ENCODE measurements around the gene ONECUT1. TPM values are rescaled to one million over a fixed set of nuclear protein-coding genes. Genes with fewer than 3 reads are reported as not detected.

ONECUT1 gene
- total RNA-seq, 1 donor from 2014 or later, result 11.0 TPM

- Mint-ChIP-seq H3K27me3 (peaks cover 3% of the 10 kb centered on the region), H3K4me3 (no peak overlapping the region), H3K27ac (no peak overlapping the region), H3K9me3 (no peaks in the 10 kb centered on the region), H3K36me3 (no peaks in the 10 kb centered on the region), H3K4me1 (ENCODE audit: unreplicated experiment) (peaks cover 11% of the 10 kb centered on the region)
- DNase-seq (ENCODE audit: extremely low spot score, unreplicated experiment), result no peak
- TF ChIP-seq CTCF (conservative IDR thresholded peaks at IDR 0.05), result no peak
Observed at GRCh38 chr15:52734329-52734728, 55.8 kb downstream of the ONECUT1 start.

- no peak for TF ChIP-seq CTCF (conservative IDR thresholded peaks at IDR 0.05)
- Mint-ChIP-seq H3K27ac (no peak overlapping the region), H3K4me1 (ENCODE audit: unreplicated experiment) (peaks cover 11% of the 10 kb centered on the region), H3K9me3 (no peaks in the 10 kb centered on the region), H3K36me3 (no peaks in the 10 kb centered on the region), H3K27me3 (peaks cover 3% of the 10 kb centered on the region), H3K4me3 (no peak overlapping the region)
- no peak for DNase-seq (ENCODE audit: extremely low spot score, unreplicated experiment)
Observed at GRCh38 chr15:52733696-52734255, 56.4 kb downstream of the ONECUT1 start.

GRCh38 chr15:52733088-52733487 is 57.0 kb downstream of the ONECUT1 start:
- peaks cover 11% of the 10 kb centered on the region for H3K4me1 Mint-ChIP-seq (ENCODE audit: unreplicated experiment)
- H3K27ac Mint-ChIP-seq, result no peak overlapping the region
- H3K4me3 Mint-ChIP-seq, result no peak overlapping the region
- no peak for TF ChIP-seq CTCF (conservative IDR thresholded peaks at IDR 0.05)
- H3K36me3 Mint-ChIP-seq, result no peaks in the 10 kb centered on the region
- no peak for DNase-seq (ENCODE audit: extremely low spot score, unreplicated experiment)
- H3K27me3 Mint-ChIP-seq, result peaks cover 3% of the 10 kb centered on the region
- H3K9me3 Mint-ChIP-seq, result no peaks in the 10 kb centered on the region

GRCh38 chr15:52732551-52732950 is 57.6 kb downstream of the ONECUT1 start:
- Mint-ChIP-seq H3K36me3 (no peaks in the 10 kb centered on the region), H3K9me3 (no peaks in the 10 kb centered on the region), H3K27ac (no peak overlapping the region), H3K4me1 (ENCODE audit: unreplicated experiment) (peaks cover 11% of the 10 kb centered on the region), H3K4me3 (no peak overlapping the region), H3K27me3 (peaks cover 3% of the 10 kb centered on the region)
- TF ChIP-seq CTCF (conservative IDR thresholded peaks at IDR 0.05), result no peak
- DNase-seq (ENCODE audit: extremely low spot score, unreplicated experiment), result no peak

GRCh38 chr15:52731732-52732470 is 58.2 kb downstream of the ONECUT1 start:
- Mint-ChIP-seq H3K9me3 (no peaks in the 10 kb centered on the region), H3K27me3 (peaks cover 3% of the 10 kb centered on the region), H3K36me3 (no peaks in the 10 kb centered on the region), H3K4me1 (ENCODE audit: unreplicated experiment) (peaks cover 11% of the 10 kb centered on the region), H3K4me3 (no peak overlapping the region), H3K27ac (no peak overlapping the region)
- no peak for DNase-seq (ENCODE audit: extremely low spot score, unreplicated experiment)
- TF ChIP-seq CTCF (conservative IDR thresholded peaks at IDR 0.05), result no peak
